NCI-H1048 (cell line): Measurements from ENCODE around the gene RPRD2.
A peak's percentile ranks its signal among the peaks of the same experiment; 100 is the strongest.

ENCODE experiments used
- DNase-seq: peaks from one replicate; lab custom pipeline; 2025; lab: John Stamatoyannopoulos, UW

Gene RPRD2

GRCh38 chr1:150472601-150473200, 108.8 kb downstream of the RPRD2 start:
- DNase-seq = no peak

GRCh38 chr1:150473659-150474058, 109.7 kb downstream of the RPRD2 start:
- no peak for DNase-seq

DNA sequence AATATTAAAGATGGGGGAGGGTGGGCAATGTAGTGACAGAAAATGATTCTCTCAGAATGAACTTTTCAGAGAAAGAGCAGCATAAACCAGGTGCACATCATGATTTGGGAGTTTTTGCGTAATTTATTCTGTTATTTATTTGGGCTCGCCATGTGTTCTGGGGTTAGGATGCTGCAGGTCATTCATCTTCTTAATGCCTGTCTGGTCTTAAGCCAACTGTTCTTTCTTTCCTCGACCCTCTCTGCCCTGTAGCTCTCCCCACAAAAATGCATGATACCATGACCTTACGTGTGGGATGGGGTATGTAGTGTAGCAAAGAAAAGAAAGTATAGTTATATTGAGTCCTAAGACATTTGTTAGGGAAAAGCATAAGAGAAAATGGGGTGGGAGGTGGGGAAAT, 110.9 kb downstream of the RPRD2 start:
- DNase-seq = no peak

DNA sequence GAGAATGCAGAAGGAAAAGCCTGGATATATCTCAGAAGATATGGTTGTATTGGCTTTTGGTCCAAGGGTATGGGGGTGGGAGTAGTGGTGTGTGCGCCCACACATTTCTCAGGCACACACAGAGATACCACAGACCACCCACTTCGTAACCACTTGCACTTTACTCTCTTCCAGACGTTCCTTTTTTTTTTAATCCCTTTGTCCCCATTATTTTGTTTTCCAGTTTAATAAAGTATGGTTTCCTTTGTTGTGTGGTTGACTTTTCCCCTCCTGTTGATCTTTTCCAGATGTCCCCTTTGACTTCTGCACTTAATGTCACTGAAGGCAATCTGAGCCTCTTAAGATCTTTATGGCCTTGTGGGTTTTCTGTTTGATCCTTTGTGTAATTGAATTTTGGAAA, 112.8 kb downstream of the RPRD2 start:
- no peak for DNase-seq

DNA sequence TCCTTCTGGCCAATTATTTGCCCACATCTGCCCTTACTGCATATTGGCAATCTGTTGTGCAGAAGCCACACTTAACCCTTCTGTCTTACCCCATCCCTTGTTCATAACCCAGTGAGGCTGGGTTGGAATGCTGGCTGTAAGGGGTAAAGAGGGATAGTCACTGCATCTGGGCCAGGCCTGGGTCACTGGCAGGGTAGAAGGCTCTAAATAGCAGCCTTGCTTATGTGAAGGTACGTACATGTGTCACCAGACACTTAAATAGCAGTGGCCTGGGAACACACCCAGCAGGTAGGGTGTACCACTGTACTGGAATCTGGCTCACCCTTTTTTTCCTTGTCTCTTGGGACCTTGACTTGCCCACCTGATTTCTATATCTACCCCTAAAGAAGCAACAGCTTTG, 113.4 kb downstream of the RPRD2 start:
- DNase-seq = no peak

- no peak for DNase-seq
These were observed 113.8 kb downstream of the RPRD2 start for GRCh38 chr1:150477733-150478132.

DNA sequence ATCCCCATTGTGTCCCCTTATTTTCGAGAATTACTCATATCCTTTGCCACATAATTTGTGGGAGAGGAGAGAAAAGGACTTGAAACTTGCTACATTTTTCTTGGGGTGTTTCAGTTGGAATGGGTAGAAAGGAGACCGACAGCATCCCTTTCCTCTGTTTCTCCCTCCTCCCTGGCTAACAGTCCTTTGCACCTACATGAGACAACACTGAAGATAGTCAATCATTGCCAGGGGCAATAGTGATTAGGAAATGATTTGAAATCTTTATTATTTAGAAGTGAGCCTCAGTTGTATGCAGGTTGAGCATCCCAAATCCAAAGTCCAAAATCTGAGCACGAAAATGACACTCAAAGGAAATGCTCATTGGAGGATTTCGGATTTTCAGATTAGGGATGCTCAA, 115.4 kb downstream of the RPRD2 start:
- no peak for DNase-seq

DNA sequence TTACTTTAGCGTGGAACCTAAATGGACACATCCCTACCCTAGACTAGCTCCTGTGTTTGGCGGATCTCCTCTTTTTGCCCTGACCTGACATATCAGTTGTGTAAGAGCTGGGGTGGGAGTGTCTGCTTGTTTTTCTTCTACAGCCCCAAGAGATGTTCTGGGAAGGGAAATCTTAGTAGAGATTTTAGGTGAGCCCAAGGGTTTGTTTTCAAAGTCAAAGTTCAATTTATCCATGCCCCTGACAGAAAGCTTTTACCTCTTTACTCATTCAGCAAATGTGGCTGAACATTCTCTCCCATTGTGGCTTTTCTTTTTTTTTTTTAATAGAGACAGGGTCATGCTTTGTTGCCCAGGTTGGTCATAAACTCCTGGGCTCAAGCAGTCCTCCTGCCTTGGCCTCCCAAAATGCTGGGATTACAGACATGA, 116.0 kb downstream of the RPRD2 start:
- no peak for DNase-seq

- no peak for DNase-seq
These were observed 120.5 kb downstream of the RPRD2 start for GRCh38 chr1:150484431-150484830.

DNA sequence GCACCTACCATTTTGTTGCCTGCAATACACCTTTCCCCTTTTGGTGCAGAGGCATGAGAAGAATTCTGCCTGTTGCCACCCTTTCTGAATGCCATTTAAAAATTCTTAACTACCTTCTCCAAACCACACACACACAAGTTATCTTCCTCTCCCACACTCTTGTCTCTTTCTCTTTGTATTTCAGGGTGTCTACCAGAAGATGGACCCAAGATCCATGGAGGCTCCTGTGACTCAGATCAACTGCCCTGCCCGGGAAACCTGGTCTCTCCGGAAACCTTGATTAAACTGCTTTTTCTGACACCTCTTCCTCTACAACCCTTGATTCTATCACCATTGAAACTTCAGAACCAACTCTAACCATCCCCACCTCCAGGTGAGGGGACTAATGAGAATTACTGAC, 120.9 kb downstream of the RPRD2 start:
- no peak for DNase-seq

GRCh38 chr1:150486966-150487762, 123.2 kb downstream of the RPRD2 start, which contains the start of gene TARS2:
TSS of gene TARS2 (plus strand) at chr1:150487419. CDS start at chr1:150487451, 32 bp downstream.
- peak; percentile 97 for DNase-seq

GRCh38 chr1:150487763-150488115, 123.8 kb downstream of the RPRD2 start:
- DNase-seq = no peak

- no peak for DNase-seq
These were observed 129.2 kb downstream of the RPRD2 start for GRCh38 chr1:150493175-150493574.

GRCh38 chr1:150498342-150498741, 134.4 kb downstream of the RPRD2 start:
- no peak for DNase-seq

DNA sequence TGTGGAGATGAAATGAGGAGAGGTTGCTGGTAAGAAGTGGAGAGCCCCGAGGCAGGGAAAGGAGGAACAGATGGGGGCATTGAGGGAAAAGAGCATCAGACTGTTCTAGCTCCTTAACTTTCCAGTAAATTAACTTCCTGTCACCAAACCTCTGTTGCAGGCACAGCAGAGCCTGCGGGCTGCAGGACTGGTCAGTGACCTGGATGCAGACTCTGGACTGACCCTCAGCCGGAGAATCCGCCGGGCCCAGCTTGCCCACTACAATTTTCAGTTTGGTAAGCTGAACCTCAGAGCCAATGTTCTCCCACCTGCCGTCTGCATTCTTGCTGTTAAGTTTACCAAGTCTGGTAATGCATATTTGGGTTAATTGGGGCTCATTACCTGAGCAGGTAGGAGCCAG, 141.5 kb downstream of the RPRD2 start:
- no peak for DNase-seq

- DNase-seq = no peak
These were observed 144.2 kb downstream of the RPRD2 start, which contains the start of gene ECM1 for GRCh38 chr1:150507912-150508864. TSS of gene ECM1 (plus strand) at chr1:150508109. CDS start at chr1:150508210, 101 bp downstream.

GRCh38 chr1:150508982-150509381, 145.0 kb downstream of the RPRD2 start:
- no peak for DNase-seq

- DNase-seq = no peak
These were observed 147.6 kb downstream of the RPRD2 start for GRCh38 chr1:150511551-150511950.

DNA sequence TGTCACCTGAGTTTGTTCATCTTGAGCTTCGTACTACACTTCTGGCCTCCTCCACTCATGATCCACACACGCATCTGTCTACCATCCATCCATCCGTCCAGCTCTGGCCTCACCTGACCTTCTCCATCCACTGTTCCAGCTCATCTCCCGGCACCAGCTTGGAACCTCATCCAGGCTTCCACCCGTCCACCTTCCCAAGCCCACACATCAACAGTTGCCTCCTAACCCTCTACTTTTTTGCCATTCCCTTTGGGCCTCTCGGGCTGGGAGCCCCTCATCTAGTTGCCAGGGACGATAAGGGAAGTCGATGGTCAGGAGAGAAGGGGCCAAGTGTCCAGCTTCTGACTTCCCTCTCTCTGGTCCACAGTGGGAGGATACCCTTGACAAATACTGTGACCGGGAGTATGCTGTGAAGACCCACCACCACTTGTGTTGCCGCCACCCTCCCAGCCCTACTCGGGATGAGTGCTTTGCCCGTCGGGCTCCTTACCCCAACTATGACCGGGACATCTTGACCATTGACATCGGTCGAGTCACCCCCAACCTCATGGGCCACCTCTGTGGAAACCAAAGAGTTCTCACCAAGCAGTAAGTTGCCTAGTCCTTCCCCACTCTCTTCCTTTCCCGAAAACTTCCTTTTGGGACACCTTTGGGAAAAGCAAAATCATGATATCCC, 148.2 kb downstream of the RPRD2 start:
- DNase-seq = no peak

- no peak for DNase-seq
These were observed 148.9 kb downstream of the RPRD2 start for GRCh38 chr1:150512846-150513245.

DNA sequence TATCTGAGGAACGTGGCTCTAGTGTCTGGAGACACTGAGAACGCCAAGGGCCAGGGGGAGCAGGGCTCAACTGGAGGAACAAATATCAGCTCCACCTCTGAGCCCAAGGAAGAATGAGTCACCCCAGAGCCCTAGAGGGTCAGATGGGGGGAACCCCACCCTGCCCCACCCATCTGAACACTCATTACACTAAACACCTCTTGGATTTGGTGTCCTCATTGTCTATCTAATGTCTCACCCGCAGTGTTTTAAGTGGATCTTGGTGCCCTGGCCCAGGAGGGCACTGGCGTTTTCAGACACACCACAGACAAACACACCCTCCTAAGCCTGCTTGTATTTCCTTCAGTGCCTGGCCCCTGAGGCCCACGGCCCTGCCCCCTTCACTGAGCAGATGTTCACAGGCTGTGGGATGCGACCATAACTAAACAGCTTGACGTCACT, 149.4 kb downstream of the RPRD2 start:
- DNase-seq = no peak

GRCh38 chr1:150514260-150514659, 150.3 kb downstream of the RPRD2 start:
- DNase-seq = no peak
